NCI-H1436 treated with DMSO at 0.1 percent for 48 hours (cell line): ENCODE data around the gene IL17C.
"Not testable (repeated sequence)": the region's sequence is repeated elsewhere in the genome, so short reads cannot be mapped to it uniquely, and the experiment has no call there.

Experiments used
- DNase-seq: peaks from one replicate; lab custom pipeline; 2025; lab: John Stamatoyannopoulos, UW

The IL17C gene

DNA sequence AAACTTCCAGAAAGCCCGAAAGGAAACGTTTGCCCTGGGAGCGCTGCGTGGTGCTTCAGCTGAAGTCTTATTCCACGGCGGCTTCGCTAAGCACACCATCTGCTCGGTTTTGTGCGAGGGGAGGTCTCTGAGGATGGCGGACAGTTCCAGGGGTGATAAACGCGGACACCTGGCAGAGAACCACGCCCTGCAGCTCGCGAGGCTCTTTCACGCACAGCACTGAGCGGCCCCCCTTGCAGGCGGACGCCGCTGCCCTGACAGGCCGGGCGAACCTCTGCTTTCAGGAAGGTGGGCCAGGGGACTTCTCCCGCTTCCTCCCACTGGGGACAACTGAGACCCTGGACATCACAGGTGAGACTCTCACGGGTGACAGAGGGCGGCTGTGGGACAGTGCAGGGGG is 20.8 kb downstream of the IL17C start:
- no peak for DNase-seq

DNA sequence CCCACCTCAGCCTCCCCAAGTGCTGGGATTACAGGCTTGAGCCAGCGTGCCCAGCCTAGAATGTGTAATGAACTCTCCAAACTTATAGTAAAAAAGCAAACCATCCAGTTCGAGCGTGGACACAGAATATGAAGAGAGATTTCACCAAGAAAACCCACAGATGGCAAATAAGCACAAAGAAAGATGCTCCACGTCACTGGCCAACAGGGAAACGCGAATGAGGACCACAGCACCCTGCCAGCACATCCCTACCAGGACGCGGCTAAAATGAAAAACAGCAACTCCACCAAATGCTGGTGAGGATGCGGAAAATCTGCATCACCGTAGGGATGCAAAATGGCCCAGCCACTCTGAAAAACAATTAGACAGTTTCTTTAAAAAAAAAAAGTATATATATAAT is 23.1 kb downstream of the IL17C start:
- DNase-seq: no peak

DNA sequence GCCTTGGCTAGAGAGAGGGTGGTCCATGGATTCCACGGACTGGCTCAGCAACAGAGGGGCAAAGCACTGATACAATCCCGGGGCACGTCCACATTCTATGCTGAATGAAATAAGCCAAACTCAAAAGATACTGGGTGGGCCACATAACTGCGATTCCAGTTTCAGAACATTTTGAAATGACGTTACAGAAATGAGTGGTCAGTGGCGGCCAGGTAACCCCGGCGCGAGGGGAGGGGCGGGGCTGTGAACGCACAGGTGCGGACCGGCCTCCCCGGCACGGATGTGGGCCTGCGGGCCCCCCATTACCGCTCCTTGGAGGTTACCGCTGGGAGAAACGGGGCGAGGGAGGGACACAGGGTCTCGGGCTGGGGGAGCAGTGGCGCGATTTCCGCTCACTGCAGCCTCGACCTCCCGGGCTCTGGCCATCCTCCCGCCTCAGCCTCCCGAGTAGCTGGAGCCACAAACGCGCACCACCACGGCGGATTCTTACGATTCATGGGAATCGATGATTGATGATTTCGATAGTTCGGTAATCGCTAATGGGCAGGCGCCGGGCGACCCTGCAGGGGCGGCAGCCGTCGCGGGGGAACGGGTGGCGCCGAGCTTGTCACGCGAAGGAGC is 24.0 kb downstream of the IL17C start:
- DNase-seq: no peak

DNA sequence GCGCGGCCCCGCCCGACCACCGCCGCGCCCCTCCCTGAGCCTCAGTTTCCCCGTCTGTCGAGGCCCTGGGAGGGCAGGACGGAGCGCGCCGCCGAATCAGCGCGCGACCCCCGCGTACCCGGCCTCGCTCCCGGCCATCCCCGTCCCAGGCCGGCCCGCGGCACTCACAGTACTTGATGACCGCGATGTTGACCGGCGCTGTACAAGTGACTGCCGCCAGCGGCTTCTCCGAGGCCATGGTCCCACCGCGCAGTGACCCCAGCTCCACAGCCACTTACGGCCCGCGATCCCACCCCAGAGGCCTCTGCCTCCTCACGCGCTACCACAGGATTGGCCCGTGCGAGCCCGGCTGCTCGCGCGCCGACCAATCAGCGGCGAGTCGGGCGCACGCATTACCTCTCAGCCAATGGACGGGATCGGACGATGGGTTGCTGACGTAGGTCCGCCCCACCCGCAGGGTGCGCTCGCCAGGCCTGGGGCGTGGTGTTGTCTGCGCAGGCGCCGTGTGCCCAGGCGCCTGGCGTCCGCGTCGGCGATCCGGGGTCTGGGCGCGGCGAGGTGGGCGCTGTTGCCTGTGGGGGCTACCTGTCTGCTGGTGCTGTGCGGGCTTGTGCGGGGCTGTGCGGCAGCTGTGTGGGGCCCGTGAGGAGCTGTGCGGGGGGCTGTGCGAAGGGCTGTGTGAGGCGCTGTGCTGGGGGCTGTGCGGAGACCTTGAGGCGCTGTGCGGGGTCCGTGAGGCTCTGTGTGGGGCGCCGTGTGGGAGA is 24.7 kb downstream of the IL17C start, which contains the start of gene MVD:
Gene MVD (minus strand): TSS at position 249 of the 764 bp plus-strand sequence. CDS start 11 bp downstream, at position 238.
- DNase-seq: peak; percentile 83

DNA sequence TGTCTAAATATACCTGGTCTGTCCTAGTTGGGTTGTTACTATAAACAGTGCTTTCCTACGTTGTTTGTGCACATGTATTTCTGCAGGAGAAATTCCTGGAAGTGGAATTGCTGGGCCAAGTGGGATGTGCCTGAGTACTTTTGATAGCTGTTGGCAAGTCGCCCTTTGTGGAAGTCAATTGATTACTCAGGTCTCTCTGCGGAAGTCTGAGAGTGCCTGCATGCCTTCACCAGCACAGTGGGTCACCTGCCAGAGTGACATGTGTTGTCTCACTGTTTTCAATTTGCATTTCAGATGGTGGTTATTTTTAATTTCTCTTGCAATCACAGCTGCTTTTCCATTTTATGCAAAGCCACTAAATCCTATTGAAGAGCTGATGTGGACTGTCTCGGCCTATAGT is 26.8 kb downstream of the IL17C start:
- DNase-seq: no peak

DNA sequence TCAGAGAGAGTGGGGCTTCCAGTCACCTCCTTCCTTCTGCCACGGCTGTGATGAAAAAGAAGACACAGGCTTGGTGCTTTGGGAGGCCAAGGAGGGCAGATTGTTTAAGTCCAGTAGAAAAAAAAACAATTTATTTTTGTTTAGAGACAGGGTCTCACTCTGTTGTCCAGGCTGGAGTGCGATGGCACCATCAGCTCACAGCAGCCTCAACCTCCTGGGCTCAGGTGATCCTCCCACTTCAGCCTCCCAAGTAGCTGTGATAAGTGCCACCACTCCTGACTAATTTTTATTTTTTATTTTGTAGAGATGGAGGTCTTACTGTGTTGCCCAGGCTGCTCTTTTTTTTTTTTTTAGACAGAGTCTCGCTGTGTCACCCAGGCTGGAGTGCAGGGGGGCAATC is 27.2 kb downstream of the IL17C start:
- no peak for DNase-seq

DNA sequence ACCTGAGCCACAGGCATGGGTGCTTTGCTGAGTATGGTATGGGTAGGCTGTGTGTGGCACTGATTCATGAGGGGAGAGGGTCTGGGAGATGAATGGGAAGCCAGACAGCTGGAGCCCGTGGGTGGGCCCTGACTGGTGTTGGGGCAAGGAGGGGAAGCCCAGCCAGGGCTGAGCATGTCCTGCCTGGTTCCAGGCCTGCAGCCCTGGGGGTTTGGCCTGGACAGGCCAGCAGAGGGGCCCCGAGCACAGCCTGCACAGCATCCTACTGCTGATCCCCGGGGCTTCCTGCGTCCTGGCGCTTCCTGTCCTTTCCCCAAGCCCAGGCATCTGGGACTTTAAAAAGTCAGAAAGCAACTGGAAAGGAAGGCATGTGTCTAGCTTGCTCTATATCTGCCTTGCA is 29.1 kb downstream of the IL17C start:
- no peak for DNase-seq

DNA sequence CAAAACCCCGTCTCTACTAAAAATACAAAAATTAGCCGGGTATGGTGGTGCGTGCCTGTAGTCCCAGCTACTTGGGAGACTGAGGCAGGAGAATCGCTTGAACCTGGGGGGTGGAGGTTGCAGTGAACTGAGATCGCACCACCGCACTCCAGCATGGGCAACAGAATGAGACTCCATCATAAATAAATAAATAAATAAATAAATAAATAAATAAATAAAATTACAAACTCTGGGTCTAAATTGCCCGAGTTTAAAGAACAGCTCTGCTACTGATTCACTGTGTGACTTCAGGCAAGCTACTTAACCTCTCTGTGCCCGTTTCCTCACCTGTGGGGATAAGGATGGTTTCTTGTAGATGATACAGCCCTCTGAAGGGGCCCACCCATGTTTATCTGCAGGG is 31.1 kb downstream of the IL17C start:
- not testable (repeated sequence) for DNase-seq

DNA sequence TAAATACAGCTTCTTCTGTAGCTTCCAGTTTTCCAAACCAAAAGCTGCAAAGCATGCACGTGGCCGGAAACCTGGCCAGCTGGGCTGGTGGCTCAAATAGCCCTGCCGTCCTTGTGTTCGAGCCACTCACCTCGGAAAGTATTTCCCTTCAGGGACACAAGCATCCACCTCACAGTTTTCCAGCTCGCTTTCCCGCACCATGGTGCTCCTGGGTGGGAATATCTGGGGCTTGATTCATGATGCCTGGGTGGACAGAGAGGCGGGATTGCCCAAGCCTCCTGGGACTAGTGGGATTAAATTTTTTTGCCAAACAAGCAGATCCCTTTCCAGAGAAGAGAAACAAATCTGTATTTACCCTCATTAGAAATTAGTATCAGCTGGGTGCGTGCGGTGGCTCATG is 31.6 kb downstream of the IL17C start:
- no peak for DNase-seq

DNA sequence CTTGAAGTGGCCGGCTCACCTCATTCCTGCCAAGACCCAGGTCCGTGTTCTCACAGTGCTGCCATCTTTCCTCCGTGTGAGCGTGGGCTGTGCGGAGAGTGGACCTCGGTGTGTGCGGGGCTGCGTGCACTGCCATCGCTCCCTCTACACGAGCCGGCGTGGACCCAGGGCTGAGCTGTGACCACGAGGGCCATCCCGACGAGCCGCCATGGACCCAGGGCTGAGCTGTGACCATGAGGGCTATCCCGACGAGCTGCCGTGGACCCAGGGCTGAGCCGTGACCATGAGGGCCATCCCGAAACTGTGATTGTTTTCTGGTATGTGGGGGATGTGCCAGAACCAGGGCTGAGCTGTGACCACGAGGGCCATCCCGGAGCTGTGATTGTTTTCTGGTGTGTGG is 33.4 kb downstream of the IL17C start:
- no peak for DNase-seq

DNA sequence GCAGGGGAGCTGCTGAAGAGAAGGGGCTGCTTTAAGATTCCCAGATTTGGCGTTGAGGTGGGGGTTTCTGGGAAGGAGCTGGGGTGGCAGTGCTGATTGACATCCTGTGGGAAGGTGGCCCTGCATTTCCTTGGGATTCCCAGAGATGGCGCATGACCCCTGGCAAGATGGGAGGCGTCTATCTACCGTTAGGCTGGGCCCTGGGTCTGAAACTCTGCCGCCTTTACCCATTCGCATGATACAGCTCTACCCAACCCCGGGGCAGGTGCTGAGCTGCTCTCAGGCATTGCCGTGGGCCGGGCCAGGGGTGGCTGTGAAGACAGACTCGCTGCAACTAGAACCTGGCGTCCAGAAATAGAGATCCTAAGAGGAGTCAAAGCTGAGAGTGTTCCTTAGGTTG is 34.4 kb downstream of the IL17C start:
- no peak for DNase-seq

DNA sequence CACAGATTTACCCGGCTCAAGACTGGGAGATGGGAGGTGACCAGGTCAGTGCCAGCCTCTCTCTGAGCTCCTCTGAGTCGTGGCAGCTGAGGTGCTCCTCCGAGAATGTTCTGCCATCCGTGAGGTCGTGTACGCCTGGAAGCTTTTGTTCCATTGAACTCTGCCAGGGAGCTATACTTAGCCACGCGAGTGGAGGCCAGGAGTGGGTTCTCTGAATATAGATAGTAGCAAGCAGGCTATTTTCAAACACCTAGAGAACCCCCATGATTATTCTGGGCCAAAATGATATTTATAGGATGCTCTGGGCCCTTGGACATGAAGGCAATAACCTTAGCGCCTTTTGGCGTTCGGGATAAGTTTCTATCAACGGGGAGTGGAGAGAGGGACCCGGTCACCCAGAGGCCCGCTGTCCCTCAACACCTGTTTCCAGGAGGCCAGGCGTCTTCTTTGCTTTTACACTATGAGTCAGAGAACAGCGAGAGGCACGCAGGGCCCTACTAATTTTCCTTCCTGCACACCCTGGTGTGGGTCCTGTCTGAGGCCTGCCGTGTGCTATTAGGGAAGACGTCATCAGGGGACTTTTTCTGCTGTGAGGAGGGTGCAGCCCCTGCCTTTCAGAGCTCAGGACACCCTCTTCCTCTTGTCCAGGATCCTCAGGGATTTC is 35.5 kb downstream of the IL17C start:
- DNase-seq: no peak

DNA sequence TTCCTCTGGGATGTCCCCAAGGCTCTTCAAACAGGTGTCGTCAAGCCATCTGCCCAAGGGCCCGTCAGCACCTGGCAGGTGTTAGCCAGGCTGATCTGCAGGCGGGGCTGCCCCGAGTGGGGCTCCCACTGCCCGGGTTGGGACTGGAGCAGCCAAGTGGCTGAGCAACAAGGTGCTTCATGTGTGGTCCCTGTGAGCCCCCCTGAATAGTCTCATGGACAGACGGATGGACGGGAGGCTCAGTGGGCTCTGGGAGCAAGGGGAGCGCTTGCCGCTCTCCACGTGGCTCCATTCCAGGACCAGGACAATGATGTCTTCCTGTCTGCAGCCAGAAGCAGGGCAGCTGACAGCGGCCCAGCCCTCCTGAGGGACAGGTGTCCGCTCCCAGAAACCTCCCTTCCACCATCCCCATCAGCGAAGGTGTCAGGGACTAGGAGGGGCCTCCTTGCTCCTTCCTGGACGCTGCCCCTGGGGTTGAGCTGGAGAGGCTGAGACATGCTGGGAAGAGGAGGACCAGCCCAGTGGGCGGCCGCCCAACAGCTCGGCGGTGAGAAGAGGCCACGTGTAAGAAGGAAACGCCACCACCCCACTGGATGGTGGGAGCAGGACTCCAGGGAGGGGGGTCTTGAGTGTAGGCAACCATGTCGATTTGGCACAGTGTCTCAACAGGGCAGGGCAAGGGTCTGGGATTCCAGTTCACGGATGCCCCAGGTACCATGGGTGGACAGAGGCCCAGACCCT is 38.3 kb downstream of the IL17C start:
- no peak for DNase-seq

DNA sequence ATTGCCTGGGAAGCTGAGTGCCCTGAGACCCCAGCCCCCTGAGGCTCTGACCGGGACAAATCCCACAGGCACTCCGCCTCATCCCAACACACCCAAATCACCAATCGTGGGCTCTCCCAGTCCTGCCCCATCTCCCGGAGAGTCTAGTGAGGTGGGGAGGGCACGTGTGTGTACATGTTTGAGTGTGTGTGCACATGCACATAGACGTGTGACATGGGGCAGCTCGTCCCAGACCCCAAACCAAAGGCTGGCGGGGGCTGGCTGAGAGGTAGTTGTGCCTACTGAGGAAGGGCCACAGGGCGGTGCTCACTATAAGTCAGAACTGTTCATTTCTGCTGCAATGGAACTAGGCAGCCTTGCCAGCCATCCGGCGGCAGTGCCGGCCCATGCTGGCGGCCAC is 39.3 kb downstream of the IL17C start:
- DNase-seq: no peak

DNA sequence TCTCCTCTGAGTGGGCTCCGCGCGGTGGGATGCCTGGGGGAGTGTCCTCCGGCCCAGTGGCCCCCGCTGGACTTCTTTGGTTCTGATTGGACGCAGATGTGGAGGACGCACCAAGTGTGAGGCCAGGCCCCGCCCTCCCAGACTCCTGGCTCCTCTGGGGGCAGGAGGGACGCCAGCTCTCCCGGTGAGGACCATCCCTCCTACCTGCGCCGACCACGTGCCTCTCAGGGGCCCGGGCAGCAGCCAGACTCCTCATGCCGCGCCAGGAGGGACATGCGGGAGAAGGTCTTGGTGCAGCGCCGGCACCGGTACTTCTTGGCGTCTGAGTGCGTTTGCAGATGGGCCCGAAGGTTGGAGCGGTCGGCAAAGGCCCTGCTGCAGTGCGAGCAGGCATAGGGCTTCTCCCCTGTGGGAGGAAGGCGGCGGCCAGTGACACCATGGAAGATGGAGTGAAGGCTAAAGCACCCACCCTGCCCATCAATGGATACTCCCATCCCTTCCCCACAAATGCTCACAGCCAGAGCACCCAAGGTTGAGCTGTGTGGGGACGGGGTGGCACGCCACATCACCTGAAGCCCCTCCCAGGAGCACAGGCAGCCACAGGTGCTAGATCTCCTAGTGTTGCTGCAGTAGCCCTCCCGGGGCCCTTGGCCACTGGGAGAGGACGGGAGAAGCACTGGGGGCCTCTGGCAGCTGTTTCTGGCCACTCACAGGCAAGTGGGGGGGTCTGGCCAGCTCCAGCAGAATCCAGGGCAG is 40.0 kb downstream of the IL17C start:
- no peak for DNase-seq

DNA sequence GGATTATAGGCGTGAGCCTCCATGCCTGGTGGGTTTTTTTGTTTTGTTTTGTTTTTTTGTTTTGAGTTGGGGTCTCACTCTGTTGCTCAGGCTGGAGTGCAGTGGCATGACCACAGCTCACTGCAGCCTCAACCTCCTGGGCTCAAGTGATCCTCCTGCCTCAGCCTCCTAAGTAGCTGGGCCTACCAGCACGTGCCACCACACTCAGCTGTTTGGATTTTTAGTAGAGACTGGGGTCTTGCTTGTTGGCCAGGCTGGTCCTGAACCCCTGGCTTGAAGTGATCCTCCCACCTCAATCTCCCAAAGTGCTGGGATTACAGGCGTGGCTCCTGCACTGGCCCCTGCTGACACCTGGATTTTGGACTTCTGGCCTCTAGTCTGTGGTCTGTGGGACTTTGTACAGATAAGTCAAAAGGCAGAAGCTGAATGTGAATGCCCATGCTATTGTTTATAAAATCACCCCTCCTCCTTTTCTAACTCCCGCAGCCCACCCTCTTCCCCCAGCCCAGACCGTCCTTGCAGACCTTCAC is 42.2 kb downstream of the IL17C start:
- no peak for DNase-seq

DNA sequence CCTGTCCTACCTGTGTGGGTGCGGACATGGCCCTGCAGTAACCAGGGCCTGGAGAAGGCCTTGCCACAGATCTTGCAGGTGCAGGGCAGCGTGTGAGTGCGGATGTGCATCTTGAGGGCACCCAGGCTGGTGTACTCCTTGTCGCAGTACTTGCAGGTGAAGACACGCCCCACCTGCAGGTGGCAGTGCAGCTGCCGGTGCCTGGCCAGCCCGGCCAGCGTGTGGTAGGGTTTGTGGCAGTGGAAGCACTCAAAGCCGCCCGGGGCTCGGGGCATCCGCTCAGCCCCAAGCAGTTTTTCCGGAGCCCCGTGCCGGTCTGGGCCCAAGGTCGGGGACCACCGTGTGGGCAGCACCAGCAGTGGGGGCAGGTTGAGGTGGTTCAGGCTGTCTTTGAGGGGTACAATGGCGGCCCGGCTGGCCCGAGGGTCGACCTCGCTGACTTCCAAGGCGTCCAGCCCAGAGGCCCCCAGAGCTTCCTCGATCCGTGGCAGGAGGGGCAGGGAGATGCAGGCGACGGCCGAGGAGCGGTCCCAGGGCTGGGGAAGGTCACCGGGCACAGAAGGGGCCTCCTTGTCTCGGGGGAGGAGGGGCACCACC is 42.8 kb downstream of the IL17C start:
- DNase-seq: no peak

DNA sequence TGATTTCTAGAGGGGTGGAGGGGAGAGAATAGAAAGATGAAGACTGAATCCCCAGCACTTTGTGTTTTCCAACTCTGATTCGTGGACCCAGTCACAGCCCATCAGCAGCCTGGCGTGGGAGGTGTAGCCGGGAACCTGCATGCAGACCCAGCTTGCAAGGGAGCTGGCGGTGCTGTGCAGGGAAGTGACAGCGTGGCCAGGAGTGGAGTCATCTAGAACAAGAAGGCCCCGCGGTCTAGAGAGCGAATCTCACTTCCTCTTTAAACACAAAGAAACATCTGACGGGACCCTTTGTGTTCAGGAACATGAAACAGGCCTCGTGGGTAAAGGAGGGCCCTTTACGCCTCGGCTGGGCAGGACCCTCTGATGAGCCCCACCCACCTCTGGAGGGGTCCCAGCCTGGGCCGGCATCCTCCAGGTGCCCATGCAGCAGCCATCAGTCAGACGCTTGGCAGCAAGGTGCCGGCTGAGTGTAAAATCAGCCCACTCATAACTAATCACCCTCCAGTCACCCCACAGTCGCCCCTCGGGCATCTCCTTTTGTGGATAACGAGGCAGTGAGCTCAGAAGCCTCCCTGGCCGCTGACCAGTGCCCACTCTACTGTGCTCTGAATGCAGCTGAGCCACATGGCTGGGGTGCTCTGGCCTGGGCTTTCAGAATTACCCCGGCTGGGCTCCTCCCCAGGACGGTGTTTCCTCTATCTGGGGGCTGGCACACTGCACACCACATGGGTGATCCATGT is 43.5 kb downstream of the IL17C start:
- DNase-seq: no peak

DNA sequence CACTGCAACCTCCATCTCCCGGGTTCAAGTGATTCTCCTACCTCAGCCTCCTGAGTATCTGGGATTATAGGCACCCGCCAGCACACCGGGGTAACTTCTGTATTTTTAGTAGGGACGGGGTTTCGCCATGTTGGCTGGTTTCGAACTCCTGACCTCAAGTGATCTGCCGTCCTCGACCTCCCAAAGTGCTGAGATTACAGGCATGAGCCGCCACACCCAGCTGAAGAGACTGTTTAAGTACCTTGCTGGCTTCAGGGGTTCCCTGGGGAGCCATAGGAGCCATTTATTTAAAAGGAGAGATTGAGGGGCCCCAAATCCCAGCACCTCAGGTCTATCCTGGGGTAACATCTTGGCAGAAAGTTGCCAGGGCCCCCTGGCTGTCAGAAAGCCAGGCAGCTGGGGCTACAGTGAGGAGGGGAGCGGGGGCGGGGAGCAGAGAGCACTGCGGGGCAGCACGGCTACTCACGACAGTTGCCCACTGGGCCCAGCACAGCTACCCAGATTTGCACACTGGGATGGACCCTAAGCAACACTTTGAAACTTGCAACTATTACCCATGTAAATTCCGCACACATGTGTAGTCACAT is 46.3 kb downstream of the IL17C start:
- no peak for DNase-seq
